Measurements from ENCODE around the gene GATA2.

The GATA2 gene

GRCh38 chr3:128501431-128501830 lies 8.4 kb upstream of the GATA2 start:
- no peak for DNase-seq

GRCh38 chr3:128500556-128500955 lies 7.6 kb upstream of the GATA2 start:
- DNase-seq: no peak

GRCh38 chr3:128499724-128500275 lies 6.8 kb upstream of the GATA2 start:
- no peak for DNase-seq

GRCh38 chr3:128498901-128499530 lies 6.0 kb upstream of the GATA2 start:
- DNase-seq: no peak

- DNase-seq: no peak
These were observed 5.2 kb upstream of the GATA2 start for GRCh38 chr3:128498127-128498626.

GRCh38 chr3:128497305-128498126 lies 4.5 kb upstream of the GATA2 start:
- peak; percentile 54 for DNase-seq

- no peak for DNase-seq
These were observed 3.8 kb upstream of the GATA2 start for GRCh38 chr3:128496602-128497304.

GRCh38 chr3:128496019-128496601 lies 3.1 kb upstream of the GATA2 start:
- DNase-seq: no peak

- no peak for DNase-seq
These were observed 2.5 kb upstream of the GATA2 start for GRCh38 chr3:128495435-128495970.

- no peak for DNase-seq
These were observed 1.3 kb upstream of the GATA2 start for GRCh38 chr3:128494367-128494650.

- no peak for DNase-seq
These were observed 767 bp upstream of the GATA2 start for GRCh38 chr3:128493570-128494366.

GRCh38 chr3:128491941-128492670 lies 895 bp downstream of the GATA2 start:
- no peak for DNase-seq

- DNase-seq: no peak
These were observed 1.4 kb downstream of the GATA2 start for GRCh38 chr3:128491691-128491940.

- no peak for DNase-seq
These were observed 1.9 kb downstream of the GATA2 start for GRCh38 chr3:128490915-128491690.

GRCh38 chr3:128490650-128490914 lies 2.4 kb downstream of the GATA2 start:
- no peak for DNase-seq

- DNase-seq: no peak
These were observed 2.9 kb downstream of the GATA2 start for GRCh38 chr3:128489927-128490649.

GRCh38 chr3:128489674-128489926 lies 3.4 kb downstream of the GATA2 start:
- no peak for DNase-seq

- DNase-seq: peak; percentile 32
These were observed 3.9 kb downstream of the GATA2 start for GRCh38 chr3:128488991-128489673.

- DNase-seq: no peak
These were observed 4.4 kb downstream of the GATA2 start for GRCh38 chr3:128488636-128488990.

All from NCI-H774 (cell line).